PFSK-1 (cell line): ENCODE results near the gene PRSS53.

Experiments used
- FOXP2 ChIP-seq: optimal IDR thresholded peaks from 2 replicates; pipeline ENCODE3; 2011; ENCODE audit warnings: borderline replicate concordance, control low read depth, inconsistent platforms; ENCODE audit not compliant: insufficient read depth; ENCODE audit errors: extremely low read length, extremely low read depth
- POLR2AphosphoS5 ChIP-seq: IDR thresholded peaks from 2 replicates; pipeline ENCODE4 v1.6.1; 2012; ENCODE audit warnings: low read depth, mild to moderate bottlenecking, control low read depth, low read length, moderate library complexity
- REST ChIP-seq, 2 experiments: IDR thresholded peaks; 2 replicates each; pipeline versions ENCODE4 v1.6.1 to v1.8.0; 2011 to 2012; ENCODE audit warnings: low read depth in 2 of 2, low read length in 2 of 2, control low read depth in 1 of 2, inconsistent platforms in 1 of 2, mild to moderate bottlenecking in 1 of 2, moderate library complexity in 1 of 2; ENCODE audit not compliant: insufficient read depth in 1 of 2
- SIN3A ChIP-seq: IDR thresholded peaks from 2 replicates; pipeline ENCODE4 v1.6.1; 2012; ENCODE audit warnings: mild to moderate bottlenecking, low read length, moderate library complexity, borderline replicate concordance; ENCODE audit not compliant: insufficient read depth
- TAF1 ChIP-seq: IDR thresholded peaks from 2 replicates; pipeline ENCODE4 v1.6.1; 2012; ENCODE audit warnings: low read length, control low read depth, borderline replicate concordance; ENCODE audit not compliant: insufficient read depth

Gene PRSS53

GRCh38 chr16:31087481-31087880, 1.3 kb downstream of the PRSS53 start:
- TF ChIP-seq SIN3A, result no peak
- no peak for TF ChIP-seq TAF1
- TF ChIP-seq REST (IDR thresholded peaks at IDR 0.05; ENCODE audit: insufficient read depth in 1 of 2, low read depth in 2 of 2, low read length in 2 of 2), result no peak
- TF ChIP-seq FOXP2, result no peak
- TF ChIP-seq POLR2AphosphoS5, result no peak

- TF ChIP-seq FOXP2 (no peak), POLR2AphosphoS5 (no peak), REST (IDR thresholded peaks at IDR 0.05; ENCODE audit: insufficient read depth in 1 of 2, low read depth in 2 of 2, low read length in 2 of 2) (no peak), SIN3A (no peak), TAF1 (no peak)
These were observed 2.2 kb downstream of the PRSS53 start for GRCh38 chr16:31086629-31086906.

GRCh38 chr16:31085873-31086628, 2.7 kb downstream of the PRSS53 start:
- TF ChIP-seq POLR2AphosphoS5, result no peak
- no peak for TF ChIP-seq SIN3A
- no peak for TF ChIP-seq FOXP2
- TF ChIP-seq TAF1, result no peak
- TF ChIP-seq REST (IDR thresholded peaks at IDR 0.05; ENCODE audit: insufficient read depth in 1 of 2, low read depth in 2 of 2, low read length in 2 of 2), result no peak

- TF ChIP-seq REST (IDR thresholded peaks at IDR 0.05; ENCODE audit: insufficient read depth in 1 of 2, low read depth in 2 of 2, low read length in 2 of 2) (no peak), FOXP2 (no peak), POLR2AphosphoS5 (no peak), SIN3A (no peak), TAF1 (no peak)
These were observed 3.3 kb downstream of the PRSS53 start for GRCh38 chr16:31085411-31085810.

GRCh38 chr16:31084584-31085302, 4.0 kb downstream of the PRSS53 start:
- no peak for TF ChIP-seq REST (IDR thresholded peaks at IDR 0.05; ENCODE audit: insufficient read depth in 1 of 2, low read depth in 2 of 2, low read length in 2 of 2)
- no peak for TF ChIP-seq FOXP2
- no peak for TF ChIP-seq POLR2AphosphoS5
- TF ChIP-seq SIN3A, result no peak
- TF ChIP-seq TAF1, result no peak
